Keratinocyte (primary cell): ENCODE results near the gene SEMA3F. TPM values are rescaled to one million over a fixed set of nuclear protein-coding genes. Genes with fewer than 3 reads are reported as not detected.

ENCODE experiments used
- DNase-seq: peaks from one replicate; pipeline ENCODE4 v3.0.0-alpha.2; 2011; ENCODE audit warnings: low read depth, missing footprints, low spot score
- FAIRE-seq: peaks from 2 replicates; lab custom pipeline; 2011; peaks lifted over from hg19 to GRCh38; lab: Jason Lieb, UNC
- H2AFZ ChIP-seq: 2 replicates; pipeline ENCODE4 v1.6.0; 2012; ENCODE audit warnings: low read length, control low read depth, inconsistent platforms; ENCODE audit not compliant: control insufficient read depth
- H3K27ac ChIP-seq: 2 replicates; pipeline ENCODE4 v1.5.1; 2011; ENCODE audit warnings: low read length; ENCODE audit not compliant: control insufficient read depth, insufficient read depth
- H3K27me3 ChIP-seq: 3 replicates; pipeline ENCODE4 v1.6.0; 2011; ENCODE audit warnings: low read length; ENCODE audit not compliant: control insufficient read depth, insufficient read depth; ENCODE audit errors: extremely low read depth
- H3K36me3 ChIP-seq, 2 experiments: 2 replicates in 1 of 2; 3 replicates in 1 of 2; pipeline ENCODE4 v1.5.1; 2011; ENCODE audit warnings: low read length in 2 of 2, mild to moderate bottlenecking in 1 of 2; ENCODE audit not compliant: control insufficient read depth in 2 of 2, insufficient read depth in 2 of 2; ENCODE audit errors: extremely low read depth in 1 of 2
- H3K4me1 ChIP-seq: 3 replicates; pipeline ENCODE4 v1.5.1; 2011; ENCODE audit warnings: low read length; ENCODE audit not compliant: control insufficient read depth, insufficient read depth; ENCODE audit errors: extremely low read depth
- H3K4me2 ChIP-seq: 3 replicates; pipeline ENCODE4 v1.6.0; 2011; ENCODE audit warnings: low read depth, low read length; ENCODE audit not compliant: control insufficient read depth, insufficient read depth; ENCODE audit errors: extremely low read depth
- H3K4me3 ChIP-seq, 3 experiments: fragments of 200-600 bp in 1 of 3; sonication (generic) in 1 of 3; 2 replicates in 2 of 3; 3 replicates in 1 of 3; pipeline ENCODE4 v1.5.1; 2011 to 2016; ENCODE audit warnings: low read length in 3 of 3, mild to moderate bottlenecking in 3 of 3, control low read depth in 2 of 3, inconsistent platforms in 1 of 3, low read depth in 1 of 3, mixed read lengths in 1 of 3, mixed run types in 1 of 3, moderate library complexity in 1 of 3; ENCODE audit not compliant: control insufficient read depth in 2 of 3, insufficient read depth in 2 of 3; ENCODE audit errors: extremely low read depth in 1 of 3
- H3K79me2 ChIP-seq: 2 replicates; pipeline ENCODE4 v1.6.0; 2012; ENCODE audit warnings: low read length; ENCODE audit not compliant: control insufficient read depth, insufficient read depth
- H3K9ac ChIP-seq: 3 replicates; pipeline ENCODE4 v1.6.0; 2011; ENCODE audit warnings: low read length; ENCODE audit not compliant: control insufficient read depth, insufficient read depth; ENCODE audit errors: extremely low read depth
- H3K9me1 ChIP-seq: 3 replicates; pipeline ENCODE4 v1.6.0; 2011; ENCODE audit warnings: low read length; ENCODE audit not compliant: control insufficient read depth, insufficient read depth; ENCODE audit errors: extremely low read depth
- H3K9me3 ChIP-seq: 2 replicates; pipeline ENCODE4 v1.5.1; 2012; ENCODE audit warnings: low read depth, low read length; ENCODE audit not compliant: control insufficient read depth
- H4K20me1 ChIP-seq: 3 replicates; pipeline ENCODE4 v1.6.0; 2011; ENCODE audit warnings: low read length; ENCODE audit not compliant: control insufficient read depth, insufficient read depth; ENCODE audit errors: extremely low read depth
- EZH2 ChIP-seq: IDR thresholded peaks from one replicate; pipeline ENCODE4 v1.6.1; 2012; ENCODE audit warnings: inconsistent platforms, mild to moderate bottlenecking, low read length, moderate library complexity
- dilution Hi-C: fragments of 300-500 bp; cut with MboI; formaldehyde crosslinking; loops from one replicate; pipeline ENCODE4 v1.7.0; 2020; ENCODE audit warnings: low sequenced_read_pairs; ENCODE audit not compliant: extremely low pct_ligation_motif_present
- polyA plus RNA-seq, 5 experiments: library from polyadenylated mRNA; depleted of rRNA in 3 of 5; stranded (reverse) in 3 of 5; stranded (forward) in 1 of 5; unstranded in 1 of 5; fragments of >200 nt; gene quantifications; 1 replicate in 1 of 5; 2 replicates in 3 of 5; 3 replicates in 1 of 5; pipeline versions ENCODE4 v1.2.1 to v1.2.3, GENCODE V29; 2011 to 2012; ENCODE audit warnings: missing spikeins in 2 of 5, low read depth in 1 of 5, low replicate concordance in 1 of 5
- TF ChIP-seq, protein P1 (sequence below), 3 experiments: IDR thresholded peaks in 1 of 3; conservative IDR thresholded peaks in 1 of 3; optimal IDR thresholded peaks in 1 of 3; 2 replicates in 2 of 3; 3 replicates in 1 of 3; pipeline versions ENCODE3 to v1.5.1; 2011; ENCODE audit warnings: low read length in 3 of 3, mild to moderate bottlenecking in 3 of 3, moderate library complexity in 2 of 3, control low read depth in 1 of 3, inconsistent platforms in 1 of 3; ENCODE audit not compliant: insufficient read depth in 2 of 3; ENCODE audit errors: extremely low read depth in 1 of 3

The SEMA3F gene
- polyA plus RNA-seq, 1 donor (not counting 4 experiments of a cell fraction or from before 2014, with no cell fraction given) = 72.8 TPM

DNA sequence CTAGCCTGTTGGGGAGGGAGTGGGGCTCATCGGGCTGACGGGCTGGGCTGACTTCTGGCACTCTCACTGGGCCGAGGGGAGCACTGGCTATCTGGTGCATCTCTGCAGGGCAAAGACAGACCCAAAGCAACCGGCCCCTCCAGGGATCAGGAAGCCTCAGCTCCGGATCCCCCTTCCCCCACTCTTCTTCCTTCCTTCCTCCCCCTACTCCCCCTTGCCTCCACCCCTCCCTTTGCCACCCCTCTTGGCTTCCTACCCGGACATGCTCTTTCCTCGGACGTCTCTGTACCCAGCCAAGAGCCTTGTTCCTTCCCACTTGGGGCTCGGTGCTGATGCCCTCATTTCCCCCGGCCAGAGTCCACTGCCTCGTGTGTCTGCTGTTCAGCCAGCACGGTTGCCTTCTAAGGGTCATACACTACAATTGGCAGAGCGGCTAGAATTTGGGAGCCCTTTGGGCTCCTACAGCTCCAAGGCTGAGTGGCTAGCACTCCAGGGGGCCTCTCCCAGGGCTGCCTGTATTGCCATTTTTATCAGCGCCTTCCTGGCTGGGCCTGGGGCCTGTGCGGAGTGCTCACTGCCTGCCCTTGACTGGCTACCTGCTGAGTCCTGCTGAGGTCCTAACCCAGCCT is 10.9 kb downstream of the SEMA3F start:
- Histone ChIP-seq H3K4me1 (peaks cover 92% of the 10 kb centered on the region), H3K9ac (peak overlapping the region; percentile 68), H3K79me2 (peaks cover 83% of the 10 kb centered on the region), H3K27ac (peak overlapping the region; percentile 10), H3K4me2 (peak overlapping the region; percentile 83), H3K9me3 (no peaks in the 10 kb centered on the region), H2AFZ (no peak overlapping the region), H4K20me1 (peaks cover 10% of the 10 kb centered on the region), H3K4me3 (peak overlapping the region in 1 of 3 experiments; percentile 43), H3K27me3 (no peaks in the 10 kb centered on the region), H3K36me3 (peaks cover 29 to 59% of the 10 kb centered on the region in 2 experiments), H3K9me1 (peaks cover 13% of the 10 kb centered on the region)
- TF ChIP-seq EZH2 = no peak
- TF ChIP-seq, protein P1, sequence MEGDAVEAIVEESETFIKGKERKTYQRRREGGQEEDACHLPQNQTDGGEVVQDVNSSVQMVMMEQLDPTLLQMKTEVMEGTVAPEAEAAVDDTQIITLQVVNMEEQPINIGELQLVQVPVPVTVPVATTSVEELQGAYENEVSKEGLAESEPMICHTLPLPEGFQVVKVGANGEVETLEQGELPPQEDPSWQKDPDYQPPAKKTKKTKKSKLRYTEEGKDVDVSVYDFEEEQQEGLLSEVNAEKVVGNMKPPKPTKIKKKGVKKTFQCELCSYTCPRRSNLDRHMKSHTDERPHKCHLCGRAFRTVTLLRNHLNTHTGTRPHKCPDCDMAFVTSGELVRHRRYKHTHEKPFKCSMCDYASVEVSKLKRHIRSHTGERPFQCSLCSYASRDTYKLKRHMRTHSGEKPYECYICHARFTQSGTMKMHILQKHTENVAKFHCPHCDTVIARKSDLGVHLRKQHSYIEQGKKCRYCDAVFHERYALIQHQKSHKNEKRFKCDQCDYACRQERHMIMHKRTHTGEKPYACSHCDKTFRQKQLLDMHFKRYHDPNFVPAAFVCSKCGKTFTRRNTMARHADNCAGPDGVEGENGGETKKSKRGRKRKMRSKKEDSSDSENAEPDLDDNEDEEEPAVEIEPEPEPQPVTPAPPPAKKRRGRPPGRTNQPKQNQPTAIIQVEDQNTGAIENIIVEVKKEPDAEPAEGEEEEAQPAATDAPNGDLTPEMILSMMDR (optimal IDR thresholded peaks at IDR 0.05 in 1 of 3, IDR thresholded peaks at IDR 0.05 in 1 of 3, conservative IDR thresholded peaks at IDR 0.05 in 1 of 3; ENCODE audit: extremely low read depth in 1 of 3, insufficient read depth in 2 of 3, low read length in 3 of 3) = no peak
- dilution Hi-C loops = no loop called here
- DNase-seq (no peak), FAIRE-seq (no peak)

DNA sequence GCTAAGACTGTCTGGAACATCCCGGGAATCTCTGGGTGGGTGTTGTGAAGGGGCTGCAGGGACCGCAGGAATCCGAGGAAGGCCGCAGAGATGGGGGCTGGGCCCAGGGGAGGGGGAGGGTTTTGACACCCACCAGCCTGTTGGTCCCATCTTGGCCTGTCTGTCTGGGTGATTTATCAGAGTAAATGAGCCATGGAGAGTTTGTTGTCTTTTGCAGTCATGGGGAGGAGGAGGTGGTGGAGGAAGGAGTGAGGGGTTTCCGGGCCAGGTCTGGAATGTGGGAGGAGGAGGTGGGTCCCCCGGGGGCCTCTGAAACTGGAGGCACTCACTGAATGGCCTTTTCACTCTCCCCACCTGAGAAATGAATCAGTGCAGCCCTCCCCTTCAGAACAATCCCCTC is 11.5 kb downstream of the SEMA3F start:
- FAIRE-seq (no peak), DNase-seq (no peak)
- Histone ChIP-seq H3K4me1 (peaks cover 87% of the 10 kb centered on the region), H3K27ac (peak overlapping the region; percentile 84), H3K79me2 (peaks cover 84% of the 10 kb centered on the region), H3K9me3 (no peaks in the 10 kb centered on the region), H3K27me3 (no peaks in the 10 kb centered on the region), H3K36me3 (peaks cover 34 to 54% of the 10 kb centered on the region in 2 experiments), H3K4me2 (peak overlapping the region; percentile 83), H2AFZ (no peak overlapping the region), H3K9me1 (peaks cover 12% of the 10 kb centered on the region), H3K4me3 (peak overlapping the region in 2 of 3 experiments; percentile 42 to 43), H3K9ac (peak overlapping the region; percentile 68), H4K20me1 (peaks cover 11% of the 10 kb centered on the region)
- dilution Hi-C loops = no loop called here
- TF ChIP-seq EZH2 = no peak
- TF ChIP-seq, protein P1 (optimal IDR thresholded peaks at IDR 0.05 in 1 of 3, IDR thresholded peaks at IDR 0.05 in 1 of 3, conservative IDR thresholded peaks at IDR 0.05 in 1 of 3; ENCODE audit: extremely low read depth in 1 of 3, insufficient read depth in 2 of 3, low read length in 3 of 3) = no peak
